PFSK-1 (cell line): ENCODE measurements around the gene USP5.

Experiments used
- FOXP2 ChIP-seq: optimal IDR thresholded peaks from 2 replicates; pipeline ENCODE3; 2011; ENCODE audit warnings: borderline replicate concordance, control low read depth, inconsistent platforms; ENCODE audit not compliant: insufficient read depth; ENCODE audit errors: extremely low read length, extremely low read depth
- POLR2AphosphoS5 ChIP-seq: IDR thresholded peaks from 2 replicates; pipeline ENCODE4 v1.6.1; 2012; ENCODE audit warnings: low read depth, mild to moderate bottlenecking, control low read depth, low read length, moderate library complexity
- SIN3A ChIP-seq: IDR thresholded peaks from 2 replicates; pipeline ENCODE4 v1.6.1; 2012; ENCODE audit warnings: mild to moderate bottlenecking, low read length, moderate library complexity, borderline replicate concordance; ENCODE audit not compliant: insufficient read depth
- TAF1 ChIP-seq: IDR thresholded peaks from 2 replicates; pipeline ENCODE4 v1.6.1; 2012; ENCODE audit warnings: low read length, control low read depth, borderline replicate concordance; ENCODE audit not compliant: insufficient read depth
- TF ChIP-seq, protein P1 (sequence below), 2 experiments: IDR thresholded peaks; 2 replicates each; pipeline versions ENCODE4 v1.6.1 to v1.8.0; 2011 to 2012; ENCODE audit warnings: low read depth in 2 of 2, low read length in 2 of 2, control low read depth in 1 of 2, inconsistent platforms in 1 of 2, mild to moderate bottlenecking in 1 of 2, moderate library complexity in 1 of 2; ENCODE audit not compliant: insufficient read depth in 1 of 2

DNA sequence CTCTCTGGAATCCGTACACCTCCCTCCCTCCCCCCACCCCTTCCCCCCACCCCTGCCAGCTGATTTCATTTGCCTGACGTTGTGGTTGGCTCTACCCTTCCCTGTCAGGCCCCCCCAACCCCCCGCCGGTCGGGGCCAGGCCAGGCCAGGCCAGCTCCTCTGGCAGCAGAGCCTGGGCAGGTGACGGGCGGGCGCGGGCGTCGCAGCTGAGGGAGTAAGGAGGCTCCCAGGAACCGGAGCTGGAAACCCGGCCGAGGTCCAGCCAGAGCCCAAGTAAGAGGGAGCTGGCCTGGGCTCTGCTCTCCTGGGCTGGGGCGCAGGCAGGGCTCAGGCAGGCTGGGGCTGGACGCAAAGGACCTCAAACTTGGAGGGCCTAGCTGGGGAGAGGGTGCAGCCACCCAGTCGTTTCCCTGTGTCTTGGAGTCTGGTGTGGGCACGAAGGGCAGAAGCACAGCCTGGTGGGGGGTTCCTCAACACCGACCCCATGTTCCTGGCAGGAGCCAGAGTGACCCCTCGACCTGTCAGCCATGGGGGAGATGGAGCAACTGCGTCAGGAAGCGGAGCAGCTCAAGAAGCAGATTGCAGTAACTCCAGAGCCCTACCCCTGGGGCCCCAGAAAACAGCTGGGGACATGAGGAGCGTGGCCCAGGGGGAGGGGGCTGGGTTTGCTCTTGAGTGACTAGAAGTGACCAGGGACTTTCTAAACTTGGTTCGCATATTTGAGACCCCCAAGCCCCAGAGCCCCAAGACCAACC is 11.0 kb upstream of the USP5 start, which contains the start of gene GNB3:
- TF ChIP-seq TAF1 (no peak), POLR2AphosphoS5 (no peak), SIN3A (no peak), FOXP2 (no peak)
- TF ChIP-seq, protein P1, sequence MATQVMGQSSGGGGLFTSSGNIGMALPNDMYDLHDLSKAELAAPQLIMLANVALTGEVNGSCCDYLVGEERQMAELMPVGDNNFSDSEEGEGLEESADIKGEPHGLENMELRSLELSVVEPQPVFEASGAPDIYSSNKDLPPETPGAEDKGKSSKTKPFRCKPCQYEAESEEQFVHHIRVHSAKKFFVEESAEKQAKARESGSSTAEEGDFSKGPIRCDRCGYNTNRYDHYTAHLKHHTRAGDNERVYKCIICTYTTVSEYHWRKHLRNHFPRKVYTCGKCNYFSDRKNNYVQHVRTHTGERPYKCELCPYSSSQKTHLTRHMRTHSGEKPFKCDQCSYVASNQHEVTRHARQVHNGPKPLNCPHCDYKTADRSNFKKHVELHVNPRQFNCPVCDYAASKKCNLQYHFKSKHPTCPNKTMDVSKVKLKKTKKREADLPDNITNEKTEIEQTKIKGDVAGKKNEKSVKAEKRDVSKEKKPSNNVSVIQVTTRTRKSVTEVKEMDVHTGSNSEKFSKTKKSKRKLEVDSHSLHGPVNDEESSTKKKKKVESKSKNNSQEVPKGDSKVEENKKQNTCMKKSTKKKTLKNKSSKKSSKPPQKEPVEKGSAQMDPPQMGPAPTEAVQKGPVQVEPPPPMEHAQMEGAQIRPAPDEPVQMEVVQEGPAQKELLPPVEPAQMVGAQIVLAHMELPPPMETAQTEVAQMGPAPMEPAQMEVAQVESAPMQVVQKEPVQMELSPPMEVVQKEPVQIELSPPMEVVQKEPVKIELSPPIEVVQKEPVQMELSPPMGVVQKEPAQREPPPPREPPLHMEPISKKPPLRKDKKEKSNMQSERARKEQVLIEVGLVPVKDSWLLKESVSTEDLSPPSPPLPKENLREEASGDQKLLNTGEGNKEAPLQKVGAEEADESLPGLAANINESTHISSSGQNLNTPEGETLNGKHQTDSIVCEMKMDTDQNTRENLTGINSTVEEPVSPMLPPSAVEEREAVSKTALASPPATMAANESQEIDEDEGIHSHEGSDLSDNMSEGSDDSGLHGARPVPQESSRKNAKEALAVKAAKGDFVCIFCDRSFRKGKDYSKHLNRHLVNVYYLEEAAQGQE (IDR thresholded peaks at IDR 0.05; ENCODE audit: insufficient read depth in 1 of 2, low read depth in 2 of 2, low read length in 2 of 2), result no peak
